Muscle layer of duodenum (tissue), 2 donors: ENCODE measurements around the gene RIT2.

ENCODE experiments used
- H3K27ac ChIP-seq: one replicate; pipeline ENCODE4 v1.7.0; 2013; ENCODE audit warnings: mild to moderate bottlenecking, low read length
- H3K27me3 ChIP-seq: one replicate; pipeline ENCODE4 v1.7.0; 2013; ENCODE audit warnings: low read depth, mild to moderate bottlenecking, control low read depth, low read length
- H3K36me3 ChIP-seq, 2 donors: one replicate each; pipeline ENCODE4 v1.7.0; 2013; ENCODE audit warnings: low read length in 2 of 2, control low read depth in 1 of 2, mild to moderate bottlenecking in 1 of 2; ENCODE audit not compliant: insufficient read depth in 2 of 2, control insufficient read depth in 1 of 2
- H3K4me1 ChIP-seq, 2 donors: one replicate each; pipeline ENCODE4 v1.7.0; 2013; ENCODE audit warnings: low read length in 2 of 2, mild to moderate bottlenecking in 2 of 2, control low read depth in 1 of 2, moderate library complexity in 1 of 2; ENCODE audit not compliant: insufficient read depth in 2 of 2, control insufficient read depth in 1 of 2
- H3K4me3 ChIP-seq, 2 donors: one replicate each; pipeline ENCODE4 v1.7.0; 2013; ENCODE audit warnings: low read length in 2 of 2, low read depth in 1 of 2, mild to moderate bottlenecking in 1 of 2
- H3K9me3 ChIP-seq, 2 donors: one replicate each; pipeline ENCODE4 v1.7.0; 2013; ENCODE audit warnings: low read length in 2 of 2, control low read depth in 1 of 2, mild to moderate bottlenecking in 1 of 2; ENCODE audit not compliant: control insufficient read depth in 1 of 2
- donor health status: healthy.

Gene RIT2

GRCh38 chr18:42784632-42785031, 330.9 kb downstream of the RIT2 start:
- no peaks in the 10 kb centered on the region for H3K9me3 ChIP-seq
- H3K27me3 ChIP-seq: no peaks in the 10 kb centered on the region
- no peaks in the 10 kb centered on the region for H3K36me3 ChIP-seq
- H3K4me1 ChIP-seq: no peaks in the 10 kb centered on the region
- no peak overlapping the region for H3K27ac ChIP-seq
- H3K4me3 ChIP-seq: no peak overlapping the region

GRCh38 chr18:42782929-42783328, 332.6 kb downstream of the RIT2 start:
- Histone ChIP-seq H3K4me3 (no peak overlapping the region), H3K27ac (no peak overlapping the region), H3K4me1 (no peaks in the 10 kb centered on the region), H3K36me3 (no peaks in the 10 kb centered on the region), H3K9me3 (no peaks in the 10 kb centered on the region), H3K27me3 (no peaks in the 10 kb centered on the region)

- H3K9me3 ChIP-seq: no peaks in the 10 kb centered on the region
Observed at GRCh38 chr18:42781298-42781815, 334.1 kb downstream of the RIT2 start.

GRCh38 chr18:42780171-42780570, 335.3 kb downstream of the RIT2 start:
- Histone ChIP-seq H3K27me3 (no peaks in the 10 kb centered on the region), H3K4me1 (no peaks in the 10 kb centered on the region)

More at GRCh38 chr18:42781298-42781815, 334.1 kb downstream of the RIT2 start:
- Histone ChIP-seq H3K4me3 (no peak overlapping the region), H3K27ac (no peak overlapping the region), H3K27me3 (no peaks in the 10 kb centered on the region), H3K36me3 (no peaks in the 10 kb centered on the region), H3K4me1 (no peaks in the 10 kb centered on the region)

GRCh38 chr18:42778445-42779042, 336.9 kb downstream of the RIT2 start:
- H3K27me3 ChIP-seq: no peaks in the 10 kb centered on the region
- no peak overlapping the region for H3K27ac ChIP-seq
- H3K9me3 ChIP-seq: no peaks in the 10 kb centered on the region
- no peaks in the 10 kb centered on the region for H3K4me1 ChIP-seq
- H3K4me3 ChIP-seq: no peak overlapping the region
- H3K36me3 ChIP-seq: no peaks in the 10 kb centered on the region

More at GRCh38 chr18:42780171-42780570, 335.3 kb downstream of the RIT2 start:
- Histone ChIP-seq H3K9me3 (no peaks in the 10 kb centered on the region), H3K4me3 (no peak overlapping the region), H3K36me3 (no peaks in the 10 kb centered on the region), H3K27ac (no peak overlapping the region)

- Histone ChIP-seq H3K27ac (no peak overlapping the region), H3K4me1 (no peaks in the 10 kb centered on the region), H3K9me3 (no peaks in the 10 kb centered on the region), H3K27me3 (no peaks in the 10 kb centered on the region), H3K36me3 (no peaks in the 10 kb centered on the region), H3K4me3 (no peak overlapping the region)
Observed at GRCh38 chr18:42778024-42778423, 337.5 kb downstream of the RIT2 start.

GRCh38 chr18:42773870-42774269, 341.6 kb downstream of the RIT2 start:
- Histone ChIP-seq H3K4me3 (no peak overlapping the region), H3K27ac (no peak overlapping the region), H3K4me1 (no peaks in the 10 kb centered on the region), H3K36me3 (no peaks in the 10 kb centered on the region), H3K27me3 (no peaks in the 10 kb centered on the region), H3K9me3 (no peaks in the 10 kb centered on the region)

- Histone ChIP-seq H3K27ac (no peak overlapping the region), H3K4me1 (no peaks in the 10 kb centered on the region), H3K4me3 (no peak overlapping the region), H3K27me3 (no peaks in the 10 kb centered on the region), H3K36me3 (no peaks in the 10 kb centered on the region), H3K9me3 (no peaks in the 10 kb centered on the region)
Observed at GRCh38 chr18:42771936-42772335, 343.5 kb downstream of the RIT2 start.

GRCh38 chr18:42765302-42765701, 350.2 kb downstream of the RIT2 start:
- Histone ChIP-seq H3K4me3 (no peak overlapping the region), H3K4me1 (no peaks in the 10 kb centered on the region), H3K36me3 (no peaks in the 10 kb centered on the region), H3K9me3 (no peaks in the 10 kb centered on the region), H3K27me3 (no peaks in the 10 kb centered on the region), H3K27ac (no peak overlapping the region)

GRCh38 chr18:42760290-42760689, 355.2 kb downstream of the RIT2 start:
- H3K4me1 ChIP-seq: no peaks in the 10 kb centered on the region
- no peaks in the 10 kb centered on the region for H3K9me3 ChIP-seq
- no peaks in the 10 kb centered on the region for H3K27me3 ChIP-seq
- H3K27ac ChIP-seq: no peak overlapping the region
- no peak overlapping the region for H3K4me3 ChIP-seq
- no peaks in the 10 kb centered on the region for H3K36me3 ChIP-seq

GRCh38 chr18:42758852-42759251, 356.6 kb downstream of the RIT2 start:
- H3K27ac ChIP-seq: no peak overlapping the region
- no peaks in the 10 kb centered on the region for H3K36me3 ChIP-seq
- no peaks in the 10 kb centered on the region for H3K9me3 ChIP-seq
- no peaks in the 10 kb centered on the region for H3K27me3 ChIP-seq
- H3K4me3 ChIP-seq: no peak overlapping the region
- no peaks in the 10 kb centered on the region for H3K4me1 ChIP-seq

GRCh38 chr18:42756214-42756613, 359.3 kb downstream of the RIT2 start:
- H3K4me1 ChIP-seq: no peaks in the 10 kb centered on the region
- H3K36me3 ChIP-seq: no peaks in the 10 kb centered on the region
- no peak overlapping the region for H3K27ac ChIP-seq
- H3K9me3 ChIP-seq: no peaks in the 10 kb centered on the region
- no peaks in the 10 kb centered on the region for H3K27me3 ChIP-seq
- H3K4me3 ChIP-seq: no peak overlapping the region
